HG03159 (cell line): ENCODE measurements around the gene GNG12.

ENCODE experiments used
- ATAC-seq: cut with Tn5 transposase; IDR thresholded peaks from one replicate; pipeline ENCODE4 v1.9.1; 2021; ENCODE audit warnings: mild to moderate bottlenecking, moderate library complexity; ENCODE audit not compliant: unreplicated experiment

The GNG12 gene

GRCh38 chr1:67713057-67713846 lies 120.0 kb downstream of the GNG12 start:
- no peak for ATAC-seq

- no peak for ATAC-seq
Observed at GRCh38 chr1:67711855-67712212, 121.4 kb downstream of the GNG12 start.

GRCh38 chr1:67711158-67711854 lies 122.0 kb downstream of the GNG12 start:
- no peak for ATAC-seq

GRCh38 chr1:67710417-67710816 lies 122.8 kb downstream of the GNG12 start:
- ATAC-seq = no peak

GRCh38 chr1:67708606-67709005 lies 124.7 kb downstream of the GNG12 start:
- ATAC-seq = no peak

GRCh38 chr1:67705735-67706453 lies 127.4 kb downstream of the GNG12 start:
- ATAC-seq = no peak

- ATAC-seq = no peak
Observed at GRCh38 chr1:67704351-67704750, 128.9 kb downstream of the GNG12 start.

- no peak for ATAC-seq
Observed at GRCh38 chr1:67701876-67702275, 131.4 kb downstream of the GNG12 start.

GRCh38 chr1:67700692-67701410 lies 132.4 kb downstream of the GNG12 start:
- no peak for ATAC-seq

GRCh38 chr1:67700220-67700619 lies 133.0 kb downstream of the GNG12 start:
- no peak for ATAC-seq

GRCh38 chr1:67696708-67697107 lies 136.6 kb downstream of the GNG12 start:
- no peak for ATAC-seq

- no peak for ATAC-seq
Observed at GRCh38 chr1:67695963-67696362, 137.3 kb downstream of the GNG12 start.

GRCh38 chr1:67691712-67692111 lies 141.6 kb downstream of the GNG12 start:
- no peak for ATAC-seq

- no peak for ATAC-seq
Observed at GRCh38 chr1:67690411-67690810, 142.9 kb downstream of the GNG12 start.

GRCh38 chr1:67690018-67690363 lies 143.3 kb downstream of the GNG12 start:
- no peak for ATAC-seq

GRCh38 chr1:67689267-67690017 lies 143.8 kb downstream of the GNG12 start:
- ATAC-seq = no peak

- no peak for ATAC-seq
Observed at GRCh38 chr1:67688526-67689219, 144.6 kb downstream of the GNG12 start.

- no peak for ATAC-seq
Observed at GRCh38 chr1:67687649-67688048, 145.6 kb downstream of the GNG12 start.

- ATAC-seq = no peak
Observed at GRCh38 chr1:67687198-67687545, 146.1 kb downstream of the GNG12 start.
